K562 (cell line): ENCODE measurements around the gene UNC5B. TPM values are rescaled to one million over a fixed set of nuclear protein-coding genes. Genes with fewer than 3 reads are reported as not detected.

Source experiments
- ARNT ChIP-seq, 2 experiments: fragments of 450-650 bp; IDR thresholded peaks; 2 replicates each; pipeline ENCODE4 v1.6.1; 2016; ENCODE audit warnings: mild to moderate bottlenecking in 1 of 2
- BCLAF1 ChIP-seq, 2 experiments: fragments of 450-650 bp in 1 of 2; IDR thresholded peaks; 2 replicates each; pipeline ENCODE4 v1.6.1; 2011 to 2017; ENCODE audit warnings: low read depth in 2 of 2, antibody characterized with exemption in 1 of 2, borderline replicate concordance in 1 of 2, low read length in 1 of 2, mild to moderate bottlenecking in 1 of 2, mixed read lengths in 1 of 2; ENCODE audit not compliant: control insufficient read depth in 1 of 2
- CBX2 ChIP-seq: fragments of 200-600 bp; sonication (generic); IDR thresholded peaks from one replicate; pipeline ENCODE4 v1.6.1; 2012; ENCODE audit warnings: mild to moderate bottlenecking, low read length, inconsistent platforms; ENCODE audit not compliant: insufficient read depth, poor library complexity, severe bottlenecking
- ELF2 ChIP-seq: fragments of 250-450 bp; sonication (Bioruptor Pico); IDR thresholded peaks from 2 replicates; pipeline ENCODE4 v1.5.0; 2021; ENCODE audit warnings: mild to moderate bottlenecking
- HES1 ChIP-seq: fragments of 450-650 bp; IDR thresholded peaks from 2 replicates; pipeline ENCODE4 v1.6.1; 2016; ENCODE audit warnings: low read depth, mild to moderate bottlenecking, moderate library complexity
- MEIS2 ChIP-seq: fragments of 450-650 bp; IDR thresholded peaks from 2 replicates; pipeline ENCODE4 v1.6.1; 2014; ENCODE audit warnings: mild to moderate bottlenecking; ENCODE audit not compliant: partially characterized antibody
- MYC ChIP-seq, 2 experiments: fragments of 250-450 bp in 1 of 2; sonication (Bioruptor Pico) in 1 of 2; IDR thresholded peaks; 2 replicates each; pipeline versions ENCODE4 v1.5.1 to v1.6.1; 2012 to 2021; ENCODE audit warnings: low read depth in 2 of 2, borderline replicate concordance in 1 of 2, improper control_type of control experiment in 1 of 2, low read length in 1 of 2, mild to moderate bottlenecking in 1 of 2, moderate library complexity in 1 of 2
- NCOA1 ChIP-seq: fragments of 450-650 bp; IDR thresholded peaks from 2 replicates; pipeline ENCODE4 v1.6.1; 2016; ENCODE audit warnings: low read depth
- STAT5A ChIP-seq: IDR thresholded peaks from 2 replicates; pipeline ENCODE4 v1.6.1; 2012; ENCODE audit warnings: low read length, inconsistent platforms, borderline replicate concordance
- TEAD4 ChIP-seq, 2 experiments: sonication (generic) in 1 of 2; formaldehyde crosslinking in 1 of 2; IDR thresholded peaks; 2 replicates each; pipeline versions ENCODE4 v1.6.1 to v1.8.0; 2012 to 2022; ENCODE audit warnings: borderline replicate concordance in 1 of 2, inconsistent platforms in 1 of 2, low read length in 1 of 2, mild to moderate bottlenecking in 1 of 2, missing genetic modification reagents in 1 of 2
- ZNF584 ChIP-seq: fragments of 200-800 bp; sonication (Bioruptor generic); IDR thresholded peaks from 2 replicates; pipeline ENCODE4 v1.6.1; 2016; ENCODE audit warnings: low read depth, mild to moderate bottlenecking, missing genetic modification characterization, missing compliant biosample characterization
- ZNF589 ChIP-seq: fragments of 200-800 bp; sonication (Bioruptor generic); IDR thresholded peaks from 2 replicates; pipeline ENCODE4 v1.6.1; 2016; ENCODE audit warnings: low read depth, missing genetic modification characterization, missing compliant biosample characterization
- ZNF668 ChIP-seq: fragments of 250-450 bp; sonication (Bioruptor Pico); IDR thresholded peaks from 2 replicates; pipeline ENCODE4 v1.8.0; 2022; ENCODE audit warnings: mild to moderate bottlenecking, inconsistent platforms
- ZNF696 ChIP-seq: fragments of 250-450 bp; sonication (Bioruptor Pico); conservative IDR thresholded peaks from 2 replicates; pipeline ENCODE4 v1.4.0; 2020; ENCODE audit warnings: mild to moderate bottlenecking, moderate library complexity
- polyA plus RNA-seq, 8 experiments: library from polyadenylated mRNA; depleted of rRNA in 4 of 8; stranded (reverse) in 5 of 8; unstranded in 3 of 8; fragments of >200 nt; fragmentation: Nextera tagmentation in 2 of 8; fragmentation: Illumina TruSeq in 1 of 8; extraction: Ambion mirVana in 2 of 8; extraction: Trizol in 1 of 8; gene quantifications; 2 replicates each; pipeline versions ENCODE4 v1.2.1 to v1.2.3, GENCODE V29; 2011 to 2014; ENCODE audit warnings: inconsistent platforms in 1 of 8, missing spikeins in 1 of 8
- total RNA-seq, 7 experiments: library from RNA; depleted of rRNA in 6 of 7; stranded (reverse); fragments of >200 nt in 6 of 7; fragmentation: Illumina TruSeq in 2 of 7; extraction: Trizol in 2 of 7; gene quantifications; 2 replicates each; pipeline versions ENCODE4 v1.2.1 to v1.2.3, GENCODE V29; 2011 to 2021; ENCODE audit warnings: low replicate concordance in 1 of 7
- TF ChIP-seq, protein P1 (sequence below): sonication (generic); formaldehyde crosslinking; IDR thresholded peaks from 2 replicates; pipeline ENCODE4 v1.8.0; 2023; ENCODE audit warnings: mild to moderate bottlenecking, missing genetic modification reagents
- TF ChIP-seq, protein P2 (sequence below): fragments of 250-450 bp; sonication (Bioruptor Pico); IDR thresholded peaks from 2 replicates; pipeline ENCODE4 v1.8.0; 2022; ENCODE audit warnings: moderate library complexity, mild to moderate bottlenecking, inconsistent platforms
- TF ChIP-seq, protein P3 (sequence below): sonication (generic); formaldehyde crosslinking; IDR thresholded peaks from 2 replicates; pipeline ENCODE4 v1.8.0; 2022; ENCODE audit warnings: missing genetic modification reagents, mild to moderate bottlenecking, moderate library complexity, borderline replicate concordance

The UNC5B gene
- total and polyA plus RNA-seq, 9 of the 15 experiments (the other 6 are each of a cell fraction or from before 2014, with no cell fraction given) = 0.10 to 8.4 (median 2.1) TPM

DNA sequence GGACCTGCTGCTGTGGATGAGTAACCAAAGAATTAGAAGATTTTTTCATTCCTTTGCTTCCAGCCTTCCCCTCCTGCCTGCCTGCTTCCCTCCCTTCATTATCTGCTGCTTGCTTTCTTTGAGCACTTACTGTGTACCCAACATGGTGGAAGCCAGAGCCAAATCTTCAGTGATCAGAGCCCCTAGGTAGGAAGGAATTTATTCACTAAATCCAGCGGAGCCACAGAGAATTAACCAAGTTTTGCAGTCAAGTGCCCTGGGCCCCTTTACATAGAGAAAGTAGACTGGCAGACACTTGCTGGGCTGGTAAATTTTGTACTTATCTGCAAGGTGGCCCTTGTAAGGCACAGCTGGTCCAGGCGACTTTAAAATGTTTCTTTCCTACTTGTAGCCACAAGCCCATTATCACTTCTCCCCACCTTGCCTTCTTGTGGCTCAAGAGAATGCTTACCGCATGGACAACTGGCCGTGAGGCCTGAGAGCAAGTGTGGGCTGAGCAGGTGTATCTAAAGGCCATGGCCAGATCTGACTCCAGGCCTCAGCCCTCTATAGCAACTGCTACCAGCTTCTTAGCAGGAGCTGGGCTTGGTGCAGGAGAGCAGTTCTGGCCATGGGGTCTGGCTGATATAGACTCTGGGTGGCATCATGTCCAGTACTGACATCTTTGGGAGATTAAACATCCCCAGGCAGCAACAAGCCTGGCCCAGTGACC lies 11.1 kb downstream of the UNC5B start (continued):
- TF ChIP-seq CBX2 = no peak
- no peak for TF ChIP-seq ZNF696
- TF ChIP-seq ZNF668 (CRISPR knock-in tag) = no peak
- TF ChIP-seq HES1 = peak; percentile 39
- TF ChIP-seq, protein P1, sequence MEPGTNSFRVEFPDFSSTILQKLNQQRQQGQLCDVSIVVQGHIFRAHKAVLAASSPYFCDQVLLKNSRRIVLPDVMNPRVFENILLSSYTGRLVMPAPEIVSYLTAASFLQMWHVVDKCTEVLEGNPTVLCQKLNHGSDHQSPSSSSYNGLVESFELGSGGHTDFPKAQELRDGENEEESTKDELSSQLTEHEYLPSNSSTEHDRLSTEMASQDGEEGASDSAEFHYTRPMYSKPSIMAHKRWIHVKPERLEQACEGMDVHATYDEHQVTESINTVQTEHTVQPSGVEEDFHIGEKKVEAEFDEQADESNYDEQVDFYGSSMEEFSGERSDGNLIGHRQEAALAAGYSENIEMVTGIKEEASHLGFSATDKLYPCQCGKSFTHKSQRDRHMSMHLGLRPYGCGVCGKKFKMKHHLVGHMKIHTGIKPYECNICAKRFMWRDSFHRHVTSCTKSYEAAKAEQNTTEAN (CRISPR knock-in tag) = no peak
- TF ChIP-seq ZNF589 (CRISPR knock-in tag) = peak; percentile 76
- TF ChIP-seq MYC (IDR thresholded peaks at IDR 0.05; ENCODE audit: low read depth, low read length) = peak; percentile 19; the same call in 1 of the 2 replicates
- TF ChIP-seq MYC (CRISPR knock-in tag; IDR thresholded peaks at IDR 0.05; ENCODE audit: borderline replicate concordance, low read depth) = no peak
- TF ChIP-seq ZNF584 (CRISPR knock-in tag) = peak; percentile 31; the same call in 1 of the 2 replicates
- TF ChIP-seq TEAD4 (IDR thresholded peaks at IDR 0.05; ENCODE audit: low read length) = peak; percentile 92
- TF ChIP-seq TEAD4 (CRISPR knock-in tag; IDR thresholded peaks at IDR 0.05; ENCODE audit: borderline replicate concordance) = no peak
- TF ChIP-seq, protein P2, sequence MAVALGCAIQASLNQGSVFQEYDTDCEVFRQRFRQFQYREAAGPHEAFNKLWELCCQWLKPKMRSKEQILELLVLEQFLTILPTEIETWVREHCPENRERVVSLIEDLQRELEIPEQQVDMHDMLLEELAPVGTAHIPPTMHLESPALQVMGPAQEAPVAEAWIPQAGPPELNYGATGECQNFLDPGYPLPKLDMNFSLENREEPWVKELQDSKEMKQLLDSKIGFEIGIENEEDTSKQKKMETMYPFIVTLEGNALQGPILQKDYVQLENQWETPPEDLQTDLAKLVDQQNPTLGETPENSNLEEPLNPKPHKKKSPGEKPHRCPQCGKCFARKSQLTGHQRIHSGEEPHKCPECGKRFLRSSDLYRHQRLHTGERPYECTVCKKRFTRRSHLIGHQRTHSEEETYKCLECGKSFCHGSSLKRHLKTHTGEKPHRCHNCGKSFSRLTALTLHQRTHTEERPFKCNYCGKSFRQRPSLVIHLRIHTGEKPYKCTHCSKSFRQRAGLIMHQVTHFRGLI (CRISPR knock-in tag) = no peak
- TF ChIP-seq NCOA1 = no peak; the same call in 1 of the 2 replicates
- TF ChIP-seq BCLAF1 (IDR thresholded peaks at IDR 0.05; ENCODE audit: borderline replicate concordance in 1 of 2, control insufficient read depth in 1 of 2, low read depth in 2 of 2, low read length in 1 of 2) = no peak
- no peak for TF ChIP-seq MEIS2
- TF ChIP-seq STAT5A = peak; percentile 40; the same call in 1 of the 2 replicates
- TF ChIP-seq, protein P3, sequence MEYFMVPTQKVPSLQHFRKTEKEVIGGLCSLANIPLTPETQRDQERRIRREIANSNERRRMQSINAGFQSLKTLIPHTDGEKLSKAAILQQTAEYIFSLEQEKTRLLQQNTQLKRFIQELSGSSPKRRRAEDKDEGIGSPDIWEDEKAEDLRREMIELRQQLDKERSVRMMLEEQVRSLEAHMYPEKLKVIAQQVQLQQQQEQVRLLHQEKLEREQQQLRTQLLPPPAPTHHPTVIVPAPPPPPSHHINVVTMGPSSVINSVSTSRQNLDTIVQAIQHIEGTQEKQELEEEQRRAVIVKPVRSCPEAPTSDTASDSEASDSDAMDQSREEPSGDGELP = peak; percentile 93
- TF ChIP-seq ELF2 (CRISPR knock-in tag) = no peak
- peak in 1 of 2 experiments; percentile 43; a peak in 1 of 4 replicates for TF ChIP-seq ARNT (IDR thresholded peaks at IDR 0.05)
